ENCODE measurements around the gene PIGM.
A peak's percentile ranks its signal among the peaks of the same experiment; 100 is the strongest.

The PIGM gene

GRCh38 chr1:160022330-160023310 lies 9.2 kb downstream of the PIGM start:
- no peak for DNase-seq (ENCODE audit: low read depth)

GRCh38 chr1:160021376-160022074 lies 10.3 kb downstream of the PIGM start:
- DNase-seq (ENCODE audit: low read depth) = no peak

GRCh38 chr1:160020196-160020595 lies 11.6 kb downstream of the PIGM start:
- DNase-seq (ENCODE audit: low read depth) = no peak

- DNase-seq (ENCODE audit: low read depth) = no peak
Observed at GRCh38 chr1:160018900-160019299, 12.9 kb downstream of the PIGM start.

- no peak for DNase-seq (ENCODE audit: low read depth)
Observed at GRCh38 chr1:160018347-160018746, 13.4 kb downstream of the PIGM start.

GRCh38 chr1:160017592-160017991 lies 14.2 kb downstream of the PIGM start:
- DNase-seq (ENCODE audit: low read depth) = no peak

- DNase-seq (ENCODE audit: low read depth) = no peak
Observed at GRCh38 chr1:160011781-160012180, 20.0 kb downstream of the PIGM start.

GRCh38 chr1:160009801-160010200 lies 22.0 kb downstream of the PIGM start:
- no peak for DNase-seq (ENCODE audit: low read depth)

GRCh38 chr1:160009081-160009480 lies 22.7 kb downstream of the PIGM start:
- DNase-seq (ENCODE audit: low read depth) = no peak

GRCh38 chr1:160007577-160008200 lies 24.1 kb downstream of the PIGM start:
- no peak for DNase-seq (ENCODE audit: low read depth)

GRCh38 chr1:160006312-160006940 lies 25.4 kb downstream of the PIGM start:
- DNase-seq (ENCODE audit: low read depth) = peak; percentile 58

- DNase-seq (ENCODE audit: low read depth) = no peak
Observed at GRCh38 chr1:160005070-160005469, 26.7 kb downstream of the PIGM start.

- no peak for DNase-seq (ENCODE audit: low read depth)
Observed at GRCh38 chr1:160004425-160004824, 27.4 kb downstream of the PIGM start.

GRCh38 chr1:160004001-160004400 lies 27.8 kb downstream of the PIGM start:
- DNase-seq (ENCODE audit: low read depth) = no peak

GRCh38 chr1:160001440-160001839 lies 30.4 kb downstream of the PIGM start:
- DNase-seq (ENCODE audit: low read depth) = no peak

- no peak for DNase-seq (ENCODE audit: low read depth)
Observed at GRCh38 chr1:159999204-159999603, 32.6 kb downstream of the PIGM start.

GRCh38 chr1:159996653-159997052 lies 35.1 kb downstream of the PIGM start:
- DNase-seq (ENCODE audit: low read depth) = no peak

- no peak for DNase-seq (ENCODE audit: low read depth)
Observed at GRCh38 chr1:159994896-159995295, 36.9 kb downstream of the PIGM start.

GRCh38 chr1:159993911-159994310 lies 37.9 kb downstream of the PIGM start:
- DNase-seq (ENCODE audit: low read depth) = no peak

GRCh38 chr1:159992161-159992560 lies 39.6 kb downstream of the PIGM start:
- no peak for DNase-seq (ENCODE audit: low read depth)

GRCh38 chr1:159991513-159991912 lies 40.3 kb downstream of the PIGM start:
- DNase-seq (ENCODE audit: low read depth) = no peak

- DNase-seq (ENCODE audit: low read depth) = no peak
Observed at GRCh38 chr1:159990005-159990404, 41.8 kb downstream of the PIGM start.

All from stimulated activated CD8-positive, alpha-beta memory T cell treated with anti-CD3 and anti-CD28 coated beads, Interleukin-4, amount 100 ng/mL, for 24 hours (primary cell).